CD14-positive monocyte (primary cell): ENCODE data around the gene PRL. TPM values are rescaled to one million over a fixed set of nuclear protein-coding genes. Genes with fewer than 3 reads are reported as not detected.
A peak's percentile ranks its signal among the peaks of the same experiment; 100 is the strongest.

Source experiments
- DNase-seq, 3 donors: peaks; one replicate each; pipeline ENCODE4 v3.0.0-alpha.2; 2011 to 2022
- H2AFZ ChIP-seq: 2 replicates; pipeline ENCODE4 v1.6.0; 2012; ENCODE audit warnings: mild to moderate bottlenecking, low read depth, low read length, inconsistent platforms; ENCODE audit not compliant: insufficient read depth, poor library complexity, severe bottlenecking
- H3K27ac ChIP-seq, 2 donors: 1 replicate in 1 of 2; 2 replicates in 1 of 2; pipeline ENCODE4 v1.5.1; 2012 to 2013; ENCODE audit warnings: low read length in 2 of 2, control low read depth in 1 of 2, inconsistent platforms in 1 of 2, low read depth in 1 of 2, mild to moderate bottlenecking in 1 of 2
- H3K27me3 ChIP-seq, 2 donors: one replicate each; pipeline versions ENCODE4 v1.6.0 to v1.6.1; 2011 to 2013; ENCODE audit warnings: low read length in 2 of 2; ENCODE audit not compliant: control insufficient read depth in 2 of 2, insufficient read depth in 2 of 2
- H3K36me3 ChIP-seq, 2 donors: replicated peaks in 1 of 2; 1 replicate in 1 of 2; 2 replicates in 1 of 2; pipeline versions ENCODE4 v1.5.1 to v1.6.1; 2012 to 2013; ENCODE audit warnings: low read length in 2 of 2, control low read depth in 1 of 2, inconsistent platforms in 1 of 2, mild to moderate bottlenecking in 1 of 2; ENCODE audit not compliant: insufficient read depth in 2 of 2, control insufficient read depth in 1 of 2
- H3K4me1 ChIP-seq, 2 donors: 1 replicate in 1 of 2; 2 replicates in 1 of 2; pipeline versions ENCODE4 v1.5.1 to v1.6.1; 2012 to 2013; ENCODE audit warnings: low read length in 2 of 2, control low read depth in 1 of 2, inconsistent platforms in 1 of 2, mild to moderate bottlenecking in 1 of 2, moderate library complexity in 1 of 2; ENCODE audit not compliant: insufficient read depth in 2 of 2, control insufficient read depth in 1 of 2
- H3K4me2 ChIP-seq: replicated peaks from 2 replicates; pipeline ENCODE3; 2012; ENCODE audit warnings: low read length, moderate library complexity, mild to moderate bottlenecking; ENCODE audit not compliant: poor library complexity, severe bottlenecking; ENCODE audit errors: extremely low read depth
- H3K4me3 ChIP-seq, 3 experiments: fragments of 200-600 bp in 1 of 3; sonication (generic) in 1 of 3; replicated peaks in 1 of 3; 1 replicate in 2 of 3; 2 replicates in 1 of 3; pipeline ENCODE4 v1.5.1; 2011 to 2013; ENCODE audit warnings: low read length in 3 of 3, mild to moderate bottlenecking in 3 of 3, control low read depth in 2 of 3, low read depth in 2 of 3, inconsistent platforms in 1 of 3, moderate library complexity in 1 of 3
- H3K79me2 ChIP-seq: 2 replicates; pipeline ENCODE4 v1.6.0; 2012; ENCODE audit warnings: mild to moderate bottlenecking, control low read depth, inconsistent platforms, low read length, moderate library complexity; ENCODE audit not compliant: insufficient read depth
- H3K9ac ChIP-seq: 2 replicates; pipeline ENCODE4 v1.6.0; 2017; ENCODE audit warnings: low read length, mild to moderate bottlenecking; ENCODE audit not compliant: insufficient read depth, poor library complexity, severe bottlenecking
- H3K9me3 ChIP-seq, 2 donors: replicated peaks in 1 of 2; 1 replicate in 1 of 2; 2 replicates in 1 of 2; pipeline versions ENCODE4 v1.5.1 to v1.6.1; 2012 to 2013; ENCODE audit warnings: low read length in 2 of 2, control low read depth in 1 of 2; ENCODE audit not compliant: control insufficient read depth in 1 of 2, insufficient read depth in 1 of 2
- H4K20me1 ChIP-seq: 2 replicates; pipeline ENCODE4 v1.6.0; 2012; ENCODE audit warnings: mild to moderate bottlenecking, low read length, control low read depth, moderate library complexity; ENCODE audit not compliant: insufficient read depth
- H3K27ac Mint-ChIP-seq, 7 donors: one replicate each; pipeline ENCODE4 v1.8.0; 2020; ENCODE audit warnings: mild to moderate bottlenecking in 7 of 7, mixed read lengths in 7 of 7, moderate library complexity in 6 of 7, inconsistent platforms in 2 of 7
- H3K27me3 Mint-ChIP-seq, 3 donors: one replicate each; pipeline ENCODE4 v1.8.0; 2021 to 2022; ENCODE audit warnings: low read depth in 3 of 3, mild to moderate bottlenecking in 3 of 3, mixed read lengths in 3 of 3, moderate library complexity in 3 of 3, inconsistent platforms in 1 of 3
- H3K36me3 Mint-ChIP-seq, 2 donors: one replicate each; pipeline ENCODE4 v1.8.0; 2020; ENCODE audit warnings: mixed read lengths in 2 of 2, inconsistent platforms in 1 of 2, mild to moderate bottlenecking in 1 of 2
- H3K4me1 Mint-ChIP-seq: one replicate; pipeline ENCODE4 v1.8.0; 2020; ENCODE audit warnings: mild to moderate bottlenecking, mixed read lengths
- H3K4me3 Mint-ChIP-seq, 2 donors: one replicate each; pipeline ENCODE4 v1.8.0; 2020; ENCODE audit warnings: mild to moderate bottlenecking in 2 of 2, mixed read lengths in 2 of 2, moderate library complexity in 1 of 2
- H3K9me3 Mint-ChIP-seq, 7 donors: one replicate each; pipeline ENCODE4 v1.8.0; 2020 to 2022; ENCODE audit warnings: mixed read lengths in 7 of 7, mild to moderate bottlenecking in 6 of 7, moderate library complexity in 6 of 7, inconsistent platforms in 2 of 7
- WGBS: methylation state at CpG from one replicate; pipeline ENCODE4 v1.1.5; 2013; ENCODE audit warnings: missing lambda C conversion rate; ENCODE audit not compliant: insufficient coverage; 5-methylcytosine and 5-hydroxymethylcytosine counted together
- intact Hi-C, 2 donors: fragments of 100-400 bp; cut with micrococcal nuclease; formaldehyde crosslinking; loops; one replicate each; pipeline versions ENCODE4 v1.15.0 to v1.15.1; 2023
- polyA plus RNA-seq, 3 donors: library from polyadenylated mRNA; depleted of rRNA in 1 of 3; unstranded in 2 of 3; stranded (reverse) in 1 of 3; fragments of 300-500 nt in 2 of 3; fragments of >200 nt in 1 of 3; fragmentation: Illumina TruSeq in 2 of 3; gene quantifications; 1 replicate in 2 of 3; 2 replicates in 1 of 3; pipeline ENCODE4 v1.2.3, GENCODE V29; 2012 to 2021
- TF ChIP-seq, protein P1 (sequence below): fragments of 200-600 bp; IDR thresholded peaks from one replicate; pipeline ENCODE4 v1.8.0; 2022; ENCODE audit warnings: antibody characterized with exemption, mild to moderate bottlenecking

PRL gene
- polyA plus RNA-seq, 3 donors = 0.13 to 0.42 TPM; not detected in 1

GRCh38 chr6:22240025-22240424 is 56.8 kb downstream of the PRL start:
- H3K36me3 ChIP-seq = no peaks in the 10 kb centered on the region
- DNase-seq = no peak
- Mint-ChIP-seq H3K9me3 (peaks cover 0 to 22% (median 7%) of the 10 kb centered on the region in 7 donors), H3K27me3 (no peaks in the 10 kb centered on the region), H3K36me3 (no peaks in the 10 kb centered on the region), H3K4me3 (no peak overlapping the region), H3K4me1 (no peaks in the 10 kb centered on the region), H3K27ac (peak overlapping the region in 1 of 7 donors; percentile 13)
- no peaks in the 10 kb centered on the region for H3K4me1 ChIP-seq
- no peaks in the 10 kb centered on the region for H4K20me1 ChIP-seq
- no peak overlapping the region for H3K27ac ChIP-seq
- H3K9ac ChIP-seq = no peak overlapping the region
- H3K27me3 ChIP-seq = no peaks in the 10 kb centered on the region
- intact Hi-C loops = no loop called here
- no peak overlapping the region for H2AFZ ChIP-seq
- no CpG with 5 or more reads among the region's 1 CpG for WGBS
- TF ChIP-seq, protein P1, sequence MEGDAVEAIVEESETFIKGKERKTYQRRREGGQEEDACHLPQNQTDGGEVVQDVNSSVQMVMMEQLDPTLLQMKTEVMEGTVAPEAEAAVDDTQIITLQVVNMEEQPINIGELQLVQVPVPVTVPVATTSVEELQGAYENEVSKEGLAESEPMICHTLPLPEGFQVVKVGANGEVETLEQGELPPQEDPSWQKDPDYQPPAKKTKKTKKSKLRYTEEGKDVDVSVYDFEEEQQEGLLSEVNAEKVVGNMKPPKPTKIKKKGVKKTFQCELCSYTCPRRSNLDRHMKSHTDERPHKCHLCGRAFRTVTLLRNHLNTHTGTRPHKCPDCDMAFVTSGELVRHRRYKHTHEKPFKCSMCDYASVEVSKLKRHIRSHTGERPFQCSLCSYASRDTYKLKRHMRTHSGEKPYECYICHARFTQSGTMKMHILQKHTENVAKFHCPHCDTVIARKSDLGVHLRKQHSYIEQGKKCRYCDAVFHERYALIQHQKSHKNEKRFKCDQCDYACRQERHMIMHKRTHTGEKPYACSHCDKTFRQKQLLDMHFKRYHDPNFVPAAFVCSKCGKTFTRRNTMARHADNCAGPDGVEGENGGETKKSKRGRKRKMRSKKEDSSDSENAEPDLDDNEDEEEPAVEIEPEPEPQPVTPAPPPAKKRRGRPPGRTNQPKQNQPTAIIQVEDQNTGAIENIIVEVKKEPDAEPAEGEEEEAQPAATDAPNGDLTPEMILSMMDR = no peak
- no peaks in the 10 kb centered on the region for H3K79me2 ChIP-seq
- H3K4me3 ChIP-seq = no peak overlapping the region
- peaks cover 0 to 10% of the 10 kb centered on the region in 2 donors for H3K9me3 ChIP-seq
- H3K4me2 ChIP-seq = no peak overlapping the region

DNA sequence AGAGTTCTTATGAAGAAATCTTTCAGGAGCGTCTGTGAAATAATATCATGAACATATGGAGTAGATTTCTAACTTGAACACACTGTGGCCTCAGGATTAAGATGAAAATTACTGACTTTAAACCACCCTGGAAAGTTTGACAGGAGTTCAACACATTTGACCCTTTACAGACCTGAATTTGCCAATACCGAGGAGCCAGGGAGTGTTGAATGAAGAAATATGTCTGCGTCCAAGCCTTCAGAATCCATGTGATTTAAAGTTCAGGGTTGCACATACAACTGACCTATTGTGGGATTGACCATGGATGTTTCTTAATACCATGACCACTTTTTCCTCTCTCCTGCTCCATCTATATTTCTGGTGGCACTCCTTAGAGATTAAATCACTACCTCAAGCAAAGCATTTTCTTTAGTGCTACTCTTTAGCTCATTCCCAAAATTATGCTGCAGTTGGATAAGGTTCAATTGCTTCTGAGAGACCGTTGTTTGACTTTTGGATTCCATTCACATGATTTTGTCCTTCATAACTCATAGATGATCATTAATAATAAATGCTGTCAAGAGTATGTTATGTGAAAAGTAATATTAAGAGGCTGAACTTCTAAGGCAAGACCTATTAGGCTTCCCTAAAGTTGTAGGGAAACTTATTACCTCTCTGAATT is 57.4 kb downstream of the PRL start:
- Mint-ChIP-seq H3K27me3 (peaks cover 0 to 1% (median 0%) of the 10 kb centered on the region in 3 donors), H3K27ac (no peak overlapping the region), H3K36me3 (no peaks in the 10 kb centered on the region), H3K4me1 (no peaks in the 10 kb centered on the region), H3K4me3 (no peak overlapping the region), H3K9me3 (peaks cover 0 to 20% (median 8%) of the 10 kb centered on the region in 7 donors)
- H3K9ac ChIP-seq = no peak overlapping the region
- no peaks in the 10 kb centered on the region for H3K36me3 ChIP-seq
- H3K27ac ChIP-seq = no peak overlapping the region
- intact Hi-C loops = no loop called here
- H3K4me3 ChIP-seq = no peak overlapping the region
- DNase-seq = no peak
- H3K79me2 ChIP-seq = no peaks in the 10 kb centered on the region
- H3K27me3 ChIP-seq = no peaks in the 10 kb centered on the region
- no peaks in the 10 kb centered on the region for H4K20me1 ChIP-seq
- H3K9me3 ChIP-seq = peaks cover 0 to 10% of the 10 kb centered on the region in 2 donors
- H3K4me1 ChIP-seq = no peaks in the 10 kb centered on the region
- no CpG with 5 or more reads among the region's 4 CpGs for WGBS
- no peak overlapping the region for H2AFZ ChIP-seq
- TF ChIP-seq, protein P1 = no peak
- H3K4me2 ChIP-seq = no peak overlapping the region
